ENCODE measurements around the gene CNTRL.
"Not testable (repeated sequence)": the region's sequence is repeated elsewhere in the genome, so short reads cannot be mapped to it uniquely, and the experiment has no call there.

- TF ChIP-seq POLR2AphosphoS5, POLR2A, SPI1, TAF1 (IDR thresholded peaks at IDR 0.05; ENCODE audit: low read depth, low read length): not testable (repeated sequence)
These were observed 39.0 kb upstream of the CNTRL start for GRCh38 chr9:121035717-121036116.
